ENCODE results near the gene IGF2R.

IGF2R gene

DNA sequence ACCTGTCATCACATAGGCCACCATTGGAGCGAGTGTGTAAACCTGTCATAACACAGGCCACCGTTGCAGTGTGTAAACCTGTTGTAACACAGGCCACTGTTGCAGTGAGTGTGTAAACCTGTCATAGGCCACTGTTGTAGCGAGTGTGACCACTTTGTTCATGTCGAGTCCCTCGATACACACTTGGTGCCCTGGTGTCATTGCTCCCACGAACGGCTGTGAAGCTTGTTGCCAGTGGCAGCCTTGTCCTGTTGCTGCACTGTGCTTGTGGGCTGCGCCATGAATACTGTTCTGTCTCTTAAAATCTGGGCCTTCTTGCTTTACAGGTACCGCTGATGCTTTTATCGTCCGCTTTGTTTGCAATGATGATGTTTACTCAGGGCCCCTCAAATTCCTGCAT, 91.3 kb downstream of the IGF2R start:
- Histone ChIP-seq H3K4me1 (ENCODE audit: insufficient read depth, low read length) (no peaks in the 10 kb centered on the region), H3K9ac (ENCODE audit: low read length) (no peak overlapping the region), H3K4me3 (ENCODE audit: low read depth in 1 of 2, low read length in 2 of 2) (no peak overlapping the region), H3K9me3 (ENCODE audit: low read length) (no peaks in the 10 kb centered on the region), H3K36me3 (ENCODE audit: insufficient read depth, low read length) (peaks cover 81% of the 10 kb centered on the region), H3K27ac (ENCODE audit: low read depth, low read length) (no peak overlapping the region), H3K27me3 (ENCODE audit: control insufficient read depth in 1 of 2, insufficient read depth in 2 of 2, low read length in 2 of 2) (no peaks in the 10 kb centered on the region)

DNA sequence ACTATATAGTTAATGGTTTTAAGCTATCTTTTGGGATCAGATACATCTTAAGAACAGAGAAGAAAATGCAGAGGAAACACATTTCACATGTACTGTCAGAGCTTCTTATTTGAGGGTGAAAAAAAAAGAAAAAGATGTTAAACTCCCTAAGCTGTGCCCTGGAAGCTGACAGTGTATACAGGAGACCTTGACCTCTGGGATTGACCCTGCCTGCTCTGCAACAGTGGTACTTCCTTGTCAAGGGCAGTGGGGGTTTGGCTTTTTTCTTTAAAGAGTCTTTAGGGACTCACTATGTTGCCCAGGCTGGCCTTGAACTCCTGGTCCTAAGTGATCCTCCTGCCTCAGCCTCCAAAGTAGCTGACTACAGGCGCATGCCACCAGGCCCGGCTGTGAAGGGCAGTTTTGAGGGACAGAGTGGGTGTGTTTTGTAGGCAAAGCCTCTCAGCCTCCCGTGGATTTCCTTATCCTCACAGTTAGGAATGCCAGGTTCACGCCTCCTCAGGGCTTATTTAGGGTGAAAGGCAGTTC, 92.1 kb downstream of the IGF2R start:
- no peaks in the 10 kb centered on the region for H3K9me3 ChIP-seq (ENCODE audit: low read length)
- H3K4me3 ChIP-seq (ENCODE audit: low read depth in 1 of 2, low read length in 2 of 2): no peak overlapping the region
- no peak overlapping the region for H3K27ac ChIP-seq (ENCODE audit: low read depth, low read length)
- peaks cover 75% of the 10 kb centered on the region for H3K36me3 ChIP-seq (ENCODE audit: insufficient read depth, low read length)
- no peaks in the 10 kb centered on the region for H3K4me1 ChIP-seq (ENCODE audit: insufficient read depth, low read length)
- H3K27me3 ChIP-seq (ENCODE audit: control insufficient read depth in 1 of 2, insufficient read depth in 2 of 2, low read length in 2 of 2): no peaks in the 10 kb centered on the region
- H3K9ac ChIP-seq (ENCODE audit: low read length): no peak overlapping the region

DNA sequence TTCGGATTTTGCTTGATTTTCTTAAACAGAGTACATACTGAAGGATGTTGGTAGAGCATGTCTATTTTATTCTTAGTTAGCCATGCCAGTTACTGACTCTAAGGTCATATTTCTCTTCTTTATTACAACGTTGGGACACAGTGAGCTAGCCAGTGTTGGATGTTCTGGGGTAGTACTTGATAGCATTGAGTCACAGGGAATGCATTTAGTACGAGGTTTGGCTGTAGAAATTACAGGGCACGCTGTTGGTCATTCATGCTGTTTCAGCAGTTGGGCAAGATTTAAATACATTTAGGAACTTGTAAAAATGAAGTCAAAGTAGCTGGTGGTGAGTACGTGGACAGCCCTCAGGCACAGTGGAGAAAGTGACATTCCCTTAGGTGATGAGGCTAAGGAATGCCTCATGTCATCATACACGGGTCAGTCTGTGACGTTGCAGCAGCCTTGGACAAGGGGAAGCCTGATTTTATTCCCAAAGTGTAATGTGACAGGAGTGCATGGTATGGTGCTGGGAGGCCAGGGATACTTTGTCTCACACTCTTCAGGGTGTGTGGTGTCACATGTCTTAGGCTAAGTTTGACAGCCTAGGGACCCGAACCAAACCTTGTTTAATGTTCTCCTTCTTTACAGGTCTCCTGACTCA, 95.0 kb downstream of the IGF2R start:
- Histone ChIP-seq H3K4me1 (ENCODE audit: insufficient read depth, low read length) (no peaks in the 10 kb centered on the region), H3K27ac (ENCODE audit: low read depth, low read length) (no peak overlapping the region), H3K27me3 (ENCODE audit: control insufficient read depth in 1 of 2, insufficient read depth in 2 of 2, low read length in 2 of 2) (no peaks in the 10 kb centered on the region), H3K9me3 (ENCODE audit: low read length) (no peaks in the 10 kb centered on the region), H3K36me3 (ENCODE audit: insufficient read depth, low read length) (peaks cover 73% of the 10 kb centered on the region), H3K9ac (ENCODE audit: low read length) (no peak overlapping the region), H3K4me3 (ENCODE audit: low read depth in 1 of 2, low read length in 2 of 2) (no peak overlapping the region)

DNA sequence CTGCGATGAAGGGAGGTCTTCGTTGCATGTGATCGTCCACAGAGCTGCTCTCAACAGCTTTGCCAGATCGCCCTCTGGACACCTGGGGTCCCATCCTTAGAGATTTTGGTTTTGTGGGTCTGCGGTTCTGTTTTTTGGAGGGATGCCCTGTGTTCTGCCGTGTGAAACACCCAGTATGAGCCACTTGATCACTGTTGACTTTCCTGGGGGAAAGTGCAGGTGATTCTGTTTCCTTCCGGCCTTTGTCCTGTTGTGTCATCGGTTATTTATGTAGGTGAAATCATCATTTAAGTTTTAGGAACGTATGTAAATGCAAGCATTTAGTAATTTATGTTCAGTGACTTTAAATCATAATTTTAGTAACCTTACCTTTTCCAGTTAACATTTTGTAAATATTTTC, 96.3 kb downstream of the IGF2R start:
- H3K27me3 ChIP-seq (ENCODE audit: control insufficient read depth in 1 of 2, insufficient read depth in 2 of 2, low read length in 2 of 2): no peaks in the 10 kb centered on the region
- no peak overlapping the region for H3K27ac ChIP-seq (ENCODE audit: low read depth, low read length)
- peaks cover 73% of the 10 kb centered on the region for H3K36me3 ChIP-seq (ENCODE audit: insufficient read depth, low read length)
- no peak overlapping the region for H3K4me3 ChIP-seq (ENCODE audit: low read depth in 1 of 2, low read length in 2 of 2)
- no peak overlapping the region for H3K9ac ChIP-seq (ENCODE audit: low read length)
- H3K4me1 ChIP-seq (ENCODE audit: insufficient read depth, low read length): no peaks in the 10 kb centered on the region
- no peaks in the 10 kb centered on the region for H3K9me3 ChIP-seq (ENCODE audit: low read length)

DNA sequence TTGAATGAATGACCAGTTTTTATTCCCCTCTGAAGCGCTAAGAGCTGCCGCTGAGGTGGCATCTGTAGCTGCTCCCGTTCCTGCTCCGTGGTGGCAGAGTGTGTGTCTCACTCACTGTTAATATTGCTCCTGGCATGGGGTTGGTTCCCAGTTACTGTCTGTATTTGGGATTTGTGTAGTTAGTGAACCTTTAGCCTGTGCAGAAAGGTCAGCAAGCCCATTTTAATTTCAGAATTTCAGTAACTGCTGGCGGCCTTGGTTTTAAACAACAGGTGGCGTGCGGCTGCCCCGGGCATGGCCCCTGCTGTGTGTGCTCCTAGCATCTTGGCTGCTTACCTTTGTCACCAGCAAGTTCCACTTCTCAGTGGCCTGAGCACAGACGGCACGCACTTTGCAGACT, 98.7 kb downstream of the IGF2R start:
- Histone ChIP-seq H3K9me3 (ENCODE audit: low read length) (no peaks in the 10 kb centered on the region), H3K4me3 (ENCODE audit: low read depth in 1 of 2, low read length in 2 of 2) (no peak overlapping the region), H3K27ac (ENCODE audit: low read depth, low read length) (no peak overlapping the region), H3K27me3 (ENCODE audit: control insufficient read depth in 1 of 2, insufficient read depth in 2 of 2, low read length in 2 of 2) (no peaks in the 10 kb centered on the region), H3K36me3 (ENCODE audit: insufficient read depth, low read length) (peaks cover 70% of the 10 kb centered on the region), H3K4me1 (ENCODE audit: insufficient read depth, low read length) (no peaks in the 10 kb centered on the region), H3K9ac (ENCODE audit: low read length) (no peak overlapping the region)

DNA sequence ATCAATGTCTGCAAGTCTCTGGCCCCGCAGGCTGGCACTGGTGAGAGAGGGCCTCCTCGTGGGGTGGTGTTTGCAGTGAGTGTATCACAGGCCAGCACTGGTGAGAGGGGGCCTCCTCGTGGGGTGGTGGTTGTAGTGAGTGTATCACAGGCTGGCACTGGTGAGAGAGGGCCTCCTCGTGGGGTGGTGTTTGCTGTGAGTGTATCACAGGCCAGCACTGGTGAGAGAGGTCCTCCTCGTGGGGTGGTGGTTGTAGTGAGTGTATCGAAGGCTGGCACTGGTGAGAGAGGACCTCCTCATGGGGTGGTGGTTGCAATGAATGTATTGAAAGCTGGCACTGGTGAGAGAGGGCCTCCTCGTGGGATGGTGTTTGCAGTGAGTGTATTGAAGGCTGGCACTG, 99.5 kb downstream of the IGF2R start:
- Histone ChIP-seq H3K27me3 (ENCODE audit: control insufficient read depth in 1 of 2, insufficient read depth in 2 of 2, low read length in 2 of 2) (no peaks in the 10 kb centered on the region), H3K9ac (ENCODE audit: low read length) (no peak overlapping the region), H3K27ac (ENCODE audit: low read depth, low read length) (no peak overlapping the region), H3K9me3 (ENCODE audit: low read length) (no peaks in the 10 kb centered on the region), H3K4me3 (ENCODE audit: low read depth in 1 of 2, low read length in 2 of 2) (no peak overlapping the region), H3K4me1 (ENCODE audit: insufficient read depth, low read length) (no peaks in the 10 kb centered on the region), H3K36me3 (ENCODE audit: insufficient read depth, low read length) (peaks cover 72% of the 10 kb centered on the region)

DNA sequence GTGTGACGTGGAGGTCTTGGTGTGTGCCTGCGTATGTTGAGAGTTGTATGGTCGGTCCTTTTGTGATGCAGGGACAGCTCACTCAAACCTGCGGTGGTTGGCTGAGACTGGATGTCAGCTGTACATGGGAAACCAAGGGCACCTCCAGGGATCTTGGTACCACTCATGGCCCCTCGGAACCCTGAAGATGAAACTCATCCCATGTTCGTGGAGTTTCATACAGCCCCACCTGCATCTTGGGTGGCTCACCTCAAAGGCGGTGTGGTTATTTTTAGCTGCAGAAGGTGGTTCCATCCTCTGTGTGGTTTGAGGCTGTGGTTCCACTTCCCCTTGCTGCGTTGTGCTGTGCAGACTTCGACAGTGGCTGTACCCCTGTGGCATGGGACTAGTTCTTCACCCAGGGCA, 100.2 kb downstream of the IGF2R start:
- no peak overlapping the region for H3K9ac ChIP-seq (ENCODE audit: low read length)
- H3K4me3 ChIP-seq (ENCODE audit: low read depth in 1 of 2, low read length in 2 of 2): no peak overlapping the region
- no peak overlapping the region for H3K27ac ChIP-seq (ENCODE audit: low read depth, low read length)
- no peaks in the 10 kb centered on the region for H3K27me3 ChIP-seq (ENCODE audit: control insufficient read depth in 1 of 2, insufficient read depth in 2 of 2, low read length in 2 of 2)
- H3K4me1 ChIP-seq (ENCODE audit: insufficient read depth, low read length): no peaks in the 10 kb centered on the region
- no peaks in the 10 kb centered on the region for H3K9me3 ChIP-seq (ENCODE audit: low read length)
- peaks cover 73% of the 10 kb centered on the region for H3K36me3 ChIP-seq (ENCODE audit: insufficient read depth, low read length)

DNA sequence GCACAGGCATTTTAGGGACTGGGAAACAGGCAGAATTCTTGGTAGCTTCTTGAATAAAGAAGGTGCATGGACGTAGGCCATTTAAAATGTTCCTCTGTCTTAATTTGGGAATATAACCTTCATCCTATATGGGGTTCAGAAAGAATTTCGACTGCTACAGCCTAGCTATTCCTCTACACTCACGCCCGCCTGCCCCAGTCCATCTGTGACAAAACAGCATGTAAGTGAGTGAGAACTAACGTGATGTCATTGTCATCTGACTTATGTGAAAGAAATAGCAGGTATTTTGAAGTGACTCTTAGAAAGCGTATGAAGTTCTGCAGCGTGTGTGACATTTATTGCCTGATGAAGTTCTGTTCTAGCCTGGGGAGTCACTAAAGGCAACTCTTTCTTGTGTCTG, 100.6 kb downstream of the IGF2R start:
- Histone ChIP-seq H3K9me3 (ENCODE audit: low read length) (no peaks in the 10 kb centered on the region), H3K27me3 (ENCODE audit: control insufficient read depth in 1 of 2, insufficient read depth in 2 of 2, low read length in 2 of 2) (no peaks in the 10 kb centered on the region), H3K9ac (ENCODE audit: low read length) (no peak overlapping the region), H3K36me3 (ENCODE audit: insufficient read depth, low read length) (peaks cover 73% of the 10 kb centered on the region), H3K4me1 (ENCODE audit: insufficient read depth, low read length) (no peaks in the 10 kb centered on the region), H3K27ac (ENCODE audit: low read depth, low read length) (no peak overlapping the region), H3K4me3 (ENCODE audit: low read depth in 1 of 2, low read length in 2 of 2) (no peak overlapping the region)

DNA sequence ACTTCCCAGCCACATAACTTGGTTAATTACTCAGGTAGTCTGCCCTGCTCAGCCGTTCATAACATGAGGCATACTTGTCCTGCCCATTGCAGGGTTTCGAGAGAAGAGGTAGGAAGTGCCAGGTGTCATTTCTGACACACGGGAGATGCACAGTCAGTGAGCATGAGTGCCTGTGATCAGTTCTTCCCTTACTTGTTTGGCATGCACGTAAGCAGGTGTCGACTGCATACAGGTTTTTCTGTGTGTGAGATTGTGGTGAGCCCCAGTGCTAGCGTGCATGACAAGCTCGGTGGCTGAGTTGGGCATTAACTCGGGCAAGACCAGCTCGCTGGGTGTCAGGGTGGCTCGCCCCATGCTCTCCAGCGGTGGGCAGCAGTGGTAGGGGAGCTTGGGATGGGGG, 101.5 kb downstream of the IGF2R start:
- Histone ChIP-seq H3K36me3 (ENCODE audit: insufficient read depth, low read length) (peaks cover 70% of the 10 kb centered on the region), H3K27me3 (ENCODE audit: control insufficient read depth in 1 of 2, insufficient read depth in 2 of 2, low read length in 2 of 2) (no peaks in the 10 kb centered on the region), H3K27ac (ENCODE audit: low read depth, low read length) (no peak overlapping the region), H3K9ac (ENCODE audit: low read length) (no peak overlapping the region), H3K4me3 (ENCODE audit: low read depth in 1 of 2, low read length in 2 of 2) (no peak overlapping the region), H3K9me3 (ENCODE audit: low read length) (no peaks in the 10 kb centered on the region), H3K4me1 (ENCODE audit: insufficient read depth, low read length) (no peaks in the 10 kb centered on the region)

DNA sequence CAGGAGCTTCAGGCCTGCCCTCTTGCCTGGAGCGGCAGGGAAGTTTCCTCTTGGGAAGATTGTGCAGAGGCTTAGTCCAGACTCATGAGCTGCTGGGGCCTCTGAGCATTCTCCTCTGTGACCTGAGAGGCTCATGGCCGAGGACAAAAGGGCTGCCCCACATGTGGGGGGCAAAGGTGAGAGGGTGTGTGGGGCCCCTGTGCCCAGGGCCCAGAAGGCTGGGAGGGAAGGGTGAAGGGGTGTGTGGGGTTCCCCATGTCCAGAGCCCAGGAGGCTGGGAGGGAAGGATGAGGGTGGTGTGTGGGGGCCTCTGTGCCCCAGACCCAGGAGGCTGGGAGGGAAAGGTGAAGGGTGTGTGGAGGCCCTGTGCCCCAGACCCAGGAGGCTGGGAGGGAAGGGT, 101.9 kb downstream of the IGF2R start:
- Histone ChIP-seq H3K36me3 (ENCODE audit: insufficient read depth, low read length) (peaks cover 72% of the 10 kb centered on the region), H3K9ac (ENCODE audit: low read length) (no peak overlapping the region), H3K9me3 (ENCODE audit: low read length) (no peaks in the 10 kb centered on the region), H3K4me1 (ENCODE audit: insufficient read depth, low read length) (no peaks in the 10 kb centered on the region), H3K27me3 (ENCODE audit: control insufficient read depth in 1 of 2, insufficient read depth in 2 of 2, low read length in 2 of 2) (no peaks in the 10 kb centered on the region), H3K27ac (ENCODE audit: low read depth, low read length) (no peak overlapping the region), H3K4me3 (ENCODE audit: low read depth in 1 of 2, low read length in 2 of 2) (no peak overlapping the region)

DNA sequence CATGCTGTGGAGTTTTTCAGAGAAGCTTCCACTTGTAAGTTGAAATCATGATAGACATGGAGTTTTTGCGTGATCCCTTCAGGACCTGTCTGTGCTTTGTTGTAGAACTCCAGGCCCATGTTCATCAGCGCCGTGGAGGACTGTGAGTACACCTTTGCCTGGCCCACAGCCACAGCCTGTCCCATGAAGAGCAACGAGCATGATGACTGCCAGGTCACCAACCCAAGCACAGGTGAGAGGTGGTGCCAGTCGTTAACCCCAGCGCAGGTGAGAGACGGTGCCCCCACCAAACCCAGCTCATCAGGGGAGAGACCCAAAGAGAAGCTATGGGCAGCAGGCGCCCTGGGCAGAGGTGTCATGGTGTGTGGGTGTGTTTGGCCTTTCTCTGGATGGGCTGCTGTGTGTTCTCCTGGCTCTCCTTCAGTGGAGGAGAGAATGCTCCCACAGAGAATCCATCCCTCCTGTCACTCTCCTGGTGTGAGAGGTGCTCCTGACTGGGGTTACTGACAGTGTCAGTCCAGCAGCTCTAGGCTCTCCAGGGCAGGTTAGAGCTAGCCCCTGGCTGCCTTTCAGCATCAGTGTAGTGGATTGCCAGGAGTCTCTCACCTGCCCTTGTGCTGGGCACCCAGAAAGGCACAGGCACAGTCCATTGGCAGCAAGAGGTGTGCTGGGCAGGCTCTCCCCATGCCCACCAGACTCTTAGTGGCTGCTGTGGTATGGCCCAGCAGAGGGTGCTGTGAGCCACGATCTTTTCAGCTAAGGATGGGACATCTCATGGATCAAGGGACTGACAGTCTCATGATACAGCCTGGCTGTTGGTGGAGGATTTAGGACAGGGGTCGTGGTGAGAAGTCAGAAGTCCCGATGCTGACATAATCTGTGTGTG, 103.2 kb downstream of the IGF2R start:
- H3K9me3 ChIP-seq (ENCODE audit: low read length): no peaks in the 10 kb centered on the region
- H3K4me1 ChIP-seq (ENCODE audit: insufficient read depth, low read length): no peaks in the 10 kb centered on the region
- no peak overlapping the region for H3K9ac ChIP-seq (ENCODE audit: low read length)
- H3K27me3 ChIP-seq (ENCODE audit: control insufficient read depth in 1 of 2, insufficient read depth in 2 of 2, low read length in 2 of 2): no peaks in the 10 kb centered on the region
- H3K36me3 ChIP-seq (ENCODE audit: insufficient read depth, low read length): peaks cover 79% of the 10 kb centered on the region
- no peak overlapping the region for H3K27ac ChIP-seq (ENCODE audit: low read depth, low read length)
- H3K4me3 ChIP-seq (ENCODE audit: low read depth in 1 of 2, low read length in 2 of 2): no peak overlapping the region
